Measurements from ENCODE around the gene FAM114A2.
"Not testable (repeated sequence)": the region's sequence is repeated elsewhere in the genome, so short reads cannot be mapped to it uniquely, and the experiment has no call there.

FAM114A2 gene

GRCh38 chr5:154038707-154039457 is at the start of gene FAM114A2, which contains the start of gene MFAP3:
TSS of gene FAM114A2 (minus strand) at chr5:154038910. CDS start at chr5:154034953, 3,957 bp downstream.
TSS of gene MFAP3 (plus strand) at chr5:154038967. CDS start at chr5:154049723, 10,756 bp downstream.
- DNase-seq = peak; percentile 90

- no peak for DNase-seq
Measured at GRCh38 chr5:154087260-154087659, 48.5 kb upstream of the FAM114A2 start.

- no peak for DNase-seq
Measured at GRCh38 chr5:154086641-154087040, 47.9 kb upstream of the FAM114A2 start.

- DNase-seq = no peak
Measured at GRCh38 chr5:154086146-154086545, 47.4 kb upstream of the FAM114A2 start.

- DNase-seq = no peak
Measured at GRCh38 chr5:154084062-154084639, 45.4 kb upstream of the FAM114A2 start.

GRCh38 chr5:154081246-154081645 is 42.5 kb upstream of the FAM114A2 start:
- no peak for DNase-seq

GRCh38 chr5:154078272-154078671 is 39.6 kb upstream of the FAM114A2 start:
- no peak for DNase-seq

GRCh38 chr5:154077696-154078095 is 39.0 kb upstream of the FAM114A2 start:
- no peak for DNase-seq

- DNase-seq = no peak
Measured at GRCh38 chr5:154076240-154076922, 37.7 kb upstream of the FAM114A2 start.

GRCh38 chr5:154072414-154073171 is 33.9 kb upstream of the FAM114A2 start:
- DNase-seq = peak; percentile 84

GRCh38 chr5:154071799-154072413 is 33.2 kb upstream of the FAM114A2 start:
- DNase-seq = no peak

- not testable (repeated sequence) for DNase-seq
Measured at GRCh38 chr5:154069854-154070253, 31.1 kb upstream of the FAM114A2 start.

GRCh38 chr5:154065971-154066370 is 27.3 kb upstream of the FAM114A2 start:
- DNase-seq = no peak

GRCh38 chr5:154063372-154063771 is 24.7 kb upstream of the FAM114A2 start:
- no peak for DNase-seq

- no peak for DNase-seq
Measured at GRCh38 chr5:154060606-154061005, 21.9 kb upstream of the FAM114A2 start.

- no peak for DNase-seq
Measured at GRCh38 chr5:154059583-154059982, 20.9 kb upstream of the FAM114A2 start.

- DNase-seq = no peak
Measured at GRCh38 chr5:154059039-154059430, 20.3 kb upstream of the FAM114A2 start.

GRCh38 chr5:154058055-154059038 is 19.6 kb upstream of the FAM114A2 start:
- no peak for DNase-seq

- DNase-seq = no peak
Measured at GRCh38 chr5:154055201-154055600, 16.5 kb upstream of the FAM114A2 start.

GRCh38 chr5:154053468-154053867 is 14.8 kb upstream of the FAM114A2 start:
- DNase-seq = no peak

GRCh38 chr5:154049636-154050035 is 10.9 kb upstream of the FAM114A2 start:
- DNase-seq = no peak

Data from CD4-positive, alpha-beta T cell treated with Interleukin-21 for 1 hour (primary cell).